GM21528 (cell line): Measurements from ENCODE around the gene ULBP3.
"Not testable (repeated sequence)": the region's sequence is repeated elsewhere in the genome, so short reads cannot be mapped to it uniquely, and the experiment has no call there.

Source experiments
- ATAC-seq: cut with Tn5 transposase; IDR thresholded peaks from one replicate; pipeline ENCODE4 v1.9.1; 2021; ENCODE audit warnings: mild to moderate bottlenecking, moderate library complexity; ENCODE audit not compliant: unreplicated experiment, low FRiP score

Gene ULBP3

DNA sequence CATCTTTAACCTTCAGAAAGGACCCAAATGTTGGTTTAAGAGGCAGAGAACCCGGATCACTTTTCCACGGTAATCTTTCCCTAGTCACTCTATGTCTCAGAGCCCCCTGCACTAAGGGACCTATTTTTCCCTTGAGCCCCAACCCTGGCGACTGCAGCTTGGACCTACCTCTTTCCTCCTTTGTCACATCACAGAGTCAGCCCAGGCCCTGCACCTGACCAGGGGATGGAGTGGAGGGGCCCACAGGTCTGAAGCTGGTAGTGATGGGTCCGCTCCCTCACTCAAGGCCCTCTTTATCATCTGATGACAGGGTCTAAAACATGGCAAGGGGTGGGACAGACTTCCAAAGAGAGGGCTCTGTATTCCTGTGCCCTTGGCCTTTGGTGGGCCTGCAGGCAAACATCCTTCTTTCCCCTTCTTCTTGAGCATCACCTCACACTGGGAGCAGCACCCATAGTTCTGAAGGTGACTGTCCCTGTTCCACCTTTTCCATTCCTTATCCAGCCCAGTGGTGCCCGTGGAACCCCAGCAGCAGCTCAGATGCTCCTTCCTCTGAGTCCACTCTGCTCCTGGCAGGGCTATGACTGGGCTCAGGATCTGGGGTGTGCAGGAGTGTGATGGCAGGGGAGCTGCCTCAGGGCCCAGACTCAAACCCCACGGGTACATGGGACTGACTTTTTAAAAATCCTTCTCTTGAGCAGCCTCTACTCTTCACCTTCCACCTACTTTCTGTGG is 49.9 kb downstream of the ULBP3 start:
- ATAC-seq: no peak

DNA sequence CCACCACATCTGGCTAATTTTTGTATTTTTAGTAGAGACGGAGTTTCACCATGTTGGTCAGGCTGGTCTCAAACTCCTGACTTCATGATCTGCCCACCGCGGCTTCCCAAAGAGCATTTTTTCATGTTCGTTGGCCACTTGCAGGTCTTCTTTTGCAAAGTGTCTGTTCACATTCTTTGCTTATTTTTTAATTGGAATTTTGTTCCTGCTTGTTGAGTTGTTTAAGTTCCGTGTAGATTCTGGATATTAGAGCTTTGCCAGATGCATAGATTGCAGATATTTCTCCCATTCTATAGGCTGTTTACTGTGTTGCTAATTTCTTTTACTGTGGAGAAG is 51.8 kb downstream of the ULBP3 start:
- not testable (repeated sequence) for ATAC-seq

DNA sequence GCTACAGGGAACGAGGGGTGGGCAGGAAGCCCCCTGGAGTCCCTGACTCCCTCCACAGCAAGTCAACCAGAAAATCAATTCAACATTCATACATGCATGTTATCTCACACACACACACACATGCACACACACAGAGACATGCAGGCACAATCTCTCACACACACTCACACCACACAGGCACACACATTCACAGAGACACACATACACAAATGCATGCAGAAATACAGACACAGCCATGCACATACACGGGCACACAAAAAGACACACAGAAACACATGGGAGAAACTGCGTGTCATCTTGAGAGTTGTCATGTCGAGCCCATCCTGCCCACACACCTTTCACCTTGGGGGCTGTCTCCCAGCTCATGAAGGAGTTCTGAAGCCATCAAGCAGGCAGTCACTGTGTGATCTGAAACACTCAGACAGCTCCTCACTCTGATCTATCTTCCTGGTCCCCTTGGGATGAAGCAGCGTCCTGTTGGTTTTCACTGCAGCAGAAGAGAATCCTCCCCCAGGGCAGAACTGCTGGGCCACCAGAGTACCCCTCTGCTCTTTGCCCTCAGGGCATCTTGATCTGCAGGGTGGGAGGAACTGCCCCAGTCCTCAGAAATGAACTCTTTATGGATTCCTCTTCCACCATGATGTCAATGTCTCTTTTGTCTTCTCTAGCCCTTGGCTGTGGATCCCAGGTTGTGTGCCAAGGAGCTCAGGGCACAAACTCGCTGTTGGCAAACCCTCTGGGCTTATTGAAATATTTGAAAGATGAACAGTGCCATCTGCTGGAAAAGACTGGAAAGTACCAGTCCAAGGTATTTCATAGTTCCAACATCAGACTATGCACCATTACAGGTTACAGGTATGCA is 52.4 kb downstream of the ULBP3 start:
- no peak for ATAC-seq

DNA sequence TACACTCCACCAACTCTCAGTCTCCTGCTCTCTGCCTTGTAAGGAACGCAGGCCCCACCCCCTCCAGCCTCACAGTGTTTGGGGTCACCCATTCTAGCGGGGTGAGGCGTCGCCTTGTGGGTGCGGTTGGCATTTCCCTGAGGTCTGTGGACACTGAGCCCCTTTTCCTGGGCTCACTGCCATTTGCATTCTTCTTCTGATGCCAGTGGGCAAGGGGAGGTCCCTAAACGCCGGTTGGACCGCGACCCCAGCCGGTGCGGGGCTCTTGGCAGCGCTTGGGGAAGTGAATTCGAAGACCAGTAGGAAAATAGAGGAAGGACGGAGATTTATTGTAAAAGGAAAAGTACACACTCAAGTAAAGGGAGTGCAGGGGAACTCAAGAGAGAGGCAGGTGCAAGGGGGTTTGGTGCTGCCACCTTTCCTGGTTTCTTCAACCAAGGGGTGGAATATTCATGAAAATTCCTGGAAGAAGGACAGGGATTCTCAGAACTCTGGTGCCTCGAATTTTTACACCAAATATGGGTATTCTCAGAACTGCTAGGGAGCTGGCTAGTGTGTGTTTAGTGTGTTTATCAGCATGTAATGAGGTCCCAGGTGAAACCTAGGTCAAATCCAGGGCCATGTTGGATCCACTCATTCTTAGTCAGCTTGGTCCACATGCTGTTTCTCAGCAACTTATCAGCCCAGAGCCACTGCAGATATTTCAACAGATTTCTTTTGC is 53.5 kb downstream of the ULBP3 start:
- not testable (repeated sequence) for ATAC-seq

DNA sequence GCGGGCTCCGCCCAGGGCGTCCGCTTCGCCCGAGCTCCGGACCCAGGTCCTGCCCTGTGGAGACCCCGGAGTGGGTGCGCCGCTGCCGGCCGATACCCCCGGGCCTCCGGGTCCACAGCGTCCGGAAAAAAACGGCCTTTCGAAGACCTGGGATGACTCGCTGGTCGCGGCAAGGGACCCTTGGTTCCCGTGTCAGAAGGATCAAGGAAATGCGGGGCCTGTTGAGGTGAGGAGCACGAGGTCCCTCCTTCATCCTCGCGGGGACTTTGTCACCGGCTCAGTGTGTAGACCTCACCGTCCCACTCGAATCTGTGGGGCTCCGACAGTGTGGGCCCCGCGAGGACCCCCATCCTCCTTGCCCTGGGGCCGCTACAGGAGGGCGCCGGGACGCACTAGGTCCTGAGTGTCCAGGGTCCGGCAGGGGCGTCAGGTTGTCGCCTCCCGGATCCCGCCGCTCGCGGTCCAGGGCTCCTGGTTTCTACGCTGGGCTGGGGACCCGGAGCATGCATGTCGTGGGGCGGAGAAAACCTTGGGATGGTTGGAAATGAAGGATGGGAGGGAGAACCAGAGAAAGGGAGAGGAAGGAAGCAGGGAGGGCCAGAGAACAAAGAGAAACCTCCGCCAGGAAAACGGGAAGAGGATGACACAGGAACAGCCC is 54.2 kb downstream of the ULBP3 start:
- ATAC-seq: not testable (repeated sequence)

DNA sequence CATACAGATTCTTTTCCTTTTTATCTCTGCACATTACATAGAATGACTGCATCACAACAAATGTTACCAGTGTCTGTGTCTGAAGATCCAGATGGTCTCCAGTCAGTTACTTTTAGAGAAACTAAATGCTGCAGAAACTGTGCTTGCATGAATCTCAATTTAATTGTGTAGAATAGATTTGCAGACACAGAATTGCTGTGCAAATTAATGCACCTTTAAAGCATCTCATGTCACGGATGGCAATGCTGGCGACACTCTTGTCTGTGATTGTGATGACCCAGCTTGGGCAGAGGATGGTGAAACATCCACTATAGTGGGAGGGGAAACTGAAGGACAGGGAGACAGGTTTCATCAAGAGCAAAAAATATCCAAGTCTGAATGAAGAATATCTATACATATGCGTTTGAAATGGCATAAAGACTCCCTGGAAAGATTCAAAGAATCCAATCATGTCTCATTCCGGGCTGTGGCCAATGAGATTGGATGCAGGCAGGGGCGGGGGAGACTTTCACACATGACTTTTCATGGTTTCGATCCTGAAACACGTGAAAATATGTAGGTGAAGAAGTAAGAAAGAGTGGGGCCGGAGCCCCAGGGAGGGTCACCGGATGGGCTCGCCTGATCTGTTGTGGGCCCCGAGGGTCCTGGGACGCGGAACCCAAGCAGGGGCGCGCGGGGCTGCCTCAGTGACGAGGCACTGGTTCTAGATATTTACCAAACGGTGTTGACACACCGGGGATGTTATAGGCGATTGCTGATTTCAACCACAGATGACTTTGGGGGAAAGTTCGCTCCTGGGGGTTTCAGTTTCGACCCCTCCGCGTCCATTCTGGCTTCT is 54.9 kb downstream of the ULBP3 start:
- not testable (repeated sequence) for ATAC-seq

DNA sequence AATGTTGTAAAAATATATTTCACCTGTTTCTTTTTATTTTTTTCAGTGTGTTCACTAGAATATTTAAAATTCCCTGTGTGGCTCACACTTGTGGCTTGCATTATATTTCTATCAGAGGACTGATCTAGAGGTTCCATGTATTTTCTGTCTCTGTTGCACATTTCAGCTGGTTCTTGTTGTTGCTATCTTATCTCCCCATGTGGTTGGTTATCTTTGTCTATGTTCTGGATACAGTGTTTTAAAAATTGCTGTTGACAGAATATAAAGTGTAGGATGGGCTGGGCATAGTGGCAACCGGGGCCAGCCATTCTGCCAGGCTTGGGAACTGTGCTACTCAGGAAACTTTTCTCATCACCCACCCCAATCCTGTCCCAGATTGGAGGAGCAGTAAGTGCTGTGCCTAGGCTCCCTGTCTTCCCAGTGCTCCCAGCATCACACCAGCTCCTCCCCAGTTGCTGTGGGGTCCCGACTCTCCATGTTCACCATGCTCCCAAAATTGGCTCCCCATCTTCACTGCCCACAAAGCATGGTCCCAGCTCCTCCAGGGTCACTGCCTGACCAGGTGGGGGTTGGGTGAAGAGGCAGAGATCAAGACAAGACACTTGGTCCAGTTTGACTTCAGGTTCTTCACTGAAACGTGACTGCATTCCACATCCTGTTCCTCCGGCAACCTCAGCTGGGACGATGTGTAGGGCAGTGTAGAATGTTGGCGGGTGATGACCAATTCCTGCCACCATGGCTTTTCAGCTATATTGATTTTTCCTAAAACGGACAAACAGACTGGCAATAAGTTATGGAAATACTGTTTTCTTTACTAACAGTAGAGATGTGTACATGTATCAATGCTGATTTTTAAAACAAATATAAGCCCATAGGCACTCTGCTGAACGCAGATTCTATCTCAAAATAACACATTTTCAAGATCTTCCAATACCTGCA is 55.8 kb downstream of the ULBP3 start:
- not testable (repeated sequence) for ATAC-seq
